CD14-positive monocyte (primary cell): ENCODE measurements around the gene TLK1. TPM values are rescaled to one million over a fixed set of nuclear protein-coding genes. Genes with fewer than 3 reads are reported as not detected.

Experiments
- DNase-seq, 3 donors: peaks; one replicate each; pipeline ENCODE4 v3.0.0-alpha.2; 2011 to 2022
- H2AFZ ChIP-seq: 2 replicates; pipeline ENCODE4 v1.6.0; 2012; ENCODE audit warnings: mild to moderate bottlenecking, low read depth, low read length, inconsistent platforms; ENCODE audit not compliant: insufficient read depth, poor library complexity, severe bottlenecking
- H3K27ac ChIP-seq, 2 donors: 1 replicate in 1 of 2; 2 replicates in 1 of 2; pipeline ENCODE4 v1.5.1; 2012 to 2013; ENCODE audit warnings: low read length in 2 of 2, control low read depth in 1 of 2, inconsistent platforms in 1 of 2, low read depth in 1 of 2, mild to moderate bottlenecking in 1 of 2
- H3K27me3 ChIP-seq, 2 donors: one replicate each; pipeline versions ENCODE4 v1.6.0 to v1.6.1; 2011 to 2013; ENCODE audit warnings: low read length in 2 of 2; ENCODE audit not compliant: control insufficient read depth in 2 of 2, insufficient read depth in 2 of 2
- H3K36me3 ChIP-seq, 2 donors: replicated peaks in 1 of 2; 1 replicate in 1 of 2; 2 replicates in 1 of 2; pipeline versions ENCODE4 v1.5.1 to v1.6.1; 2012 to 2013; ENCODE audit warnings: low read length in 2 of 2, control low read depth in 1 of 2, inconsistent platforms in 1 of 2, mild to moderate bottlenecking in 1 of 2; ENCODE audit not compliant: insufficient read depth in 2 of 2, control insufficient read depth in 1 of 2
- H3K4me1 ChIP-seq, 2 donors: 1 replicate in 1 of 2; 2 replicates in 1 of 2; pipeline versions ENCODE4 v1.5.1 to v1.6.1; 2012 to 2013; ENCODE audit warnings: low read length in 2 of 2, control low read depth in 1 of 2, inconsistent platforms in 1 of 2, mild to moderate bottlenecking in 1 of 2, moderate library complexity in 1 of 2; ENCODE audit not compliant: insufficient read depth in 2 of 2, control insufficient read depth in 1 of 2
- H3K4me2 ChIP-seq: replicated peaks from 2 replicates; pipeline ENCODE3; 2012; ENCODE audit warnings: low read length, moderate library complexity, mild to moderate bottlenecking; ENCODE audit not compliant: poor library complexity, severe bottlenecking; ENCODE audit errors: extremely low read depth
- H3K4me3 ChIP-seq, 3 experiments: fragments of 200-600 bp in 1 of 3; sonication (generic) in 1 of 3; replicated peaks in 1 of 3; 1 replicate in 2 of 3; 2 replicates in 1 of 3; pipeline ENCODE4 v1.5.1; 2011 to 2013; ENCODE audit warnings: low read length in 3 of 3, mild to moderate bottlenecking in 3 of 3, control low read depth in 2 of 3, low read depth in 2 of 3, inconsistent platforms in 1 of 3, moderate library complexity in 1 of 3
- H3K79me2 ChIP-seq: 2 replicates; pipeline ENCODE4 v1.6.0; 2012; ENCODE audit warnings: mild to moderate bottlenecking, control low read depth, inconsistent platforms, low read length, moderate library complexity; ENCODE audit not compliant: insufficient read depth
- H3K9ac ChIP-seq: 2 replicates; pipeline ENCODE4 v1.6.0; 2017; ENCODE audit warnings: low read length, mild to moderate bottlenecking; ENCODE audit not compliant: insufficient read depth, poor library complexity, severe bottlenecking
- H3K9me3 ChIP-seq, 2 donors: replicated peaks in 1 of 2; 1 replicate in 1 of 2; 2 replicates in 1 of 2; pipeline versions ENCODE4 v1.5.1 to v1.6.1; 2012 to 2013; ENCODE audit warnings: low read length in 2 of 2, control low read depth in 1 of 2; ENCODE audit not compliant: control insufficient read depth in 1 of 2, insufficient read depth in 1 of 2
- H4K20me1 ChIP-seq: 2 replicates; pipeline ENCODE4 v1.6.0; 2012; ENCODE audit warnings: mild to moderate bottlenecking, low read length, control low read depth, moderate library complexity; ENCODE audit not compliant: insufficient read depth
- H3K27ac Mint-ChIP-seq, 7 donors: one replicate each; pipeline ENCODE4 v1.8.0; 2020; ENCODE audit warnings: mild to moderate bottlenecking in 7 of 7, mixed read lengths in 7 of 7, moderate library complexity in 6 of 7, inconsistent platforms in 2 of 7
- H3K27me3 Mint-ChIP-seq, 3 donors: one replicate each; pipeline ENCODE4 v1.8.0; 2021 to 2022; ENCODE audit warnings: low read depth in 3 of 3, mild to moderate bottlenecking in 3 of 3, mixed read lengths in 3 of 3, moderate library complexity in 3 of 3, inconsistent platforms in 1 of 3
- H3K36me3 Mint-ChIP-seq, 2 donors: one replicate each; pipeline ENCODE4 v1.8.0; 2020; ENCODE audit warnings: mixed read lengths in 2 of 2, inconsistent platforms in 1 of 2, mild to moderate bottlenecking in 1 of 2
- H3K4me1 Mint-ChIP-seq: one replicate; pipeline ENCODE4 v1.8.0; 2020; ENCODE audit warnings: mild to moderate bottlenecking, mixed read lengths
- H3K4me3 Mint-ChIP-seq, 2 donors: one replicate each; pipeline ENCODE4 v1.8.0; 2020; ENCODE audit warnings: mild to moderate bottlenecking in 2 of 2, mixed read lengths in 2 of 2, moderate library complexity in 1 of 2
- H3K9me3 Mint-ChIP-seq, 7 donors: one replicate each; pipeline ENCODE4 v1.8.0; 2020 to 2022; ENCODE audit warnings: mixed read lengths in 7 of 7, mild to moderate bottlenecking in 6 of 7, moderate library complexity in 6 of 7, inconsistent platforms in 2 of 7
- WGBS: methylation state at CpG from one replicate; pipeline ENCODE4 v1.1.5; 2013; ENCODE audit warnings: missing lambda C conversion rate; ENCODE audit not compliant: insufficient coverage; 5-methylcytosine and 5-hydroxymethylcytosine counted together
- intact Hi-C, 2 donors: fragments of 100-400 bp; cut with micrococcal nuclease; formaldehyde crosslinking; loops; one replicate each; pipeline versions ENCODE4 v1.15.0 to v1.15.1; 2023
- polyA plus RNA-seq, 3 donors: library from polyadenylated mRNA; depleted of rRNA in 1 of 3; unstranded in 2 of 3; stranded (reverse) in 1 of 3; fragments of 300-500 nt in 2 of 3; fragments of >200 nt in 1 of 3; fragmentation: Illumina TruSeq in 2 of 3; gene quantifications; 1 replicate in 2 of 3; 2 replicates in 1 of 3; pipeline ENCODE4 v1.2.3, GENCODE V29; 2012 to 2021
- TF ChIP-seq, protein P1 (sequence below): fragments of 200-600 bp; IDR thresholded peaks from one replicate; pipeline ENCODE4 v1.8.0; 2022; ENCODE audit warnings: antibody characterized with exemption, mild to moderate bottlenecking

Gene TLK1
- polyA plus RNA-seq, 3 donors: 6.3 to 20.0 (median 8.6) TPM

GRCh38 chr2:170991398-170992182, 169.1 kb downstream of the TLK1 start:
- Histone ChIP-seq H3K4me1 (no peaks in the 10 kb centered on the region), H3K4me2 (no peak overlapping the region), H2AFZ (no peak overlapping the region), H4K20me1 (no peaks in the 10 kb centered on the region), H3K79me2 (no peaks in the 10 kb centered on the region), H3K27ac (no peak overlapping the region), H3K27me3 (no peaks in the 10 kb centered on the region), H3K36me3 (peaks cover 55 to 70% of the 10 kb centered on the region in 2 donors), H3K4me3 (no peak overlapping the region), H3K9ac (no peak overlapping the region), H3K9me3 (no peaks in the 10 kb centered on the region)
- Mint-ChIP-seq H3K4me1 (no peaks in the 10 kb centered on the region), H3K4me3 (no peak overlapping the region), H3K9me3 (peaks cover 0 to 1% (median 0%) of the 10 kb centered on the region in 7 donors), H3K27ac (no peak overlapping the region), H3K36me3 (peaks cover 46 to 77% of the 10 kb centered on the region in 2 donors), H3K27me3 (no peaks in the 10 kb centered on the region)
- DNase-seq: no peak
- intact Hi-C loops: no loop called here
- no CpG with 5 or more reads among the region's 5 CpGs for WGBS
- TF ChIP-seq, protein P1, sequence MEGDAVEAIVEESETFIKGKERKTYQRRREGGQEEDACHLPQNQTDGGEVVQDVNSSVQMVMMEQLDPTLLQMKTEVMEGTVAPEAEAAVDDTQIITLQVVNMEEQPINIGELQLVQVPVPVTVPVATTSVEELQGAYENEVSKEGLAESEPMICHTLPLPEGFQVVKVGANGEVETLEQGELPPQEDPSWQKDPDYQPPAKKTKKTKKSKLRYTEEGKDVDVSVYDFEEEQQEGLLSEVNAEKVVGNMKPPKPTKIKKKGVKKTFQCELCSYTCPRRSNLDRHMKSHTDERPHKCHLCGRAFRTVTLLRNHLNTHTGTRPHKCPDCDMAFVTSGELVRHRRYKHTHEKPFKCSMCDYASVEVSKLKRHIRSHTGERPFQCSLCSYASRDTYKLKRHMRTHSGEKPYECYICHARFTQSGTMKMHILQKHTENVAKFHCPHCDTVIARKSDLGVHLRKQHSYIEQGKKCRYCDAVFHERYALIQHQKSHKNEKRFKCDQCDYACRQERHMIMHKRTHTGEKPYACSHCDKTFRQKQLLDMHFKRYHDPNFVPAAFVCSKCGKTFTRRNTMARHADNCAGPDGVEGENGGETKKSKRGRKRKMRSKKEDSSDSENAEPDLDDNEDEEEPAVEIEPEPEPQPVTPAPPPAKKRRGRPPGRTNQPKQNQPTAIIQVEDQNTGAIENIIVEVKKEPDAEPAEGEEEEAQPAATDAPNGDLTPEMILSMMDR: no peak

GRCh38 chr2:170986566-170987258, 174.0 kb downstream of the TLK1 start:
- no peaks in the 10 kb centered on the region for H3K79me2 ChIP-seq
- peaks cover 0 to 1% (median 0%) of the 10 kb centered on the region in 7 donors for H3K9me3 Mint-ChIP-seq
- H3K27ac Mint-ChIP-seq: no peak overlapping the region
- DNase-seq: no peak
- H3K27me3 Mint-ChIP-seq: peaks cover 5 to 7% (median 5%) of the 10 kb centered on the region in 3 donors
- no peak overlapping the region for H3K27ac ChIP-seq
- TF ChIP-seq, protein P1: no peak
- H3K4me1 ChIP-seq: no peaks in the 10 kb centered on the region
- peaks cover 10 to 30% of the 10 kb centered on the region in 2 donors for H3K36me3 ChIP-seq
- H3K27me3 ChIP-seq: no peaks in the 10 kb centered on the region
- no peaks in the 10 kb centered on the region for H3K4me1 Mint-ChIP-seq
- no peak overlapping the region for H3K4me3 ChIP-seq
- H3K9me3 ChIP-seq: no peaks in the 10 kb centered on the region
- H3K4me2 ChIP-seq: no peak overlapping the region
- no peak overlapping the region for H3K4me3 Mint-ChIP-seq
- 100% methylated on average over 1 of the region's 8 CpGs for WGBS
- intact Hi-C loops: no loop called here
- H3K36me3 Mint-ChIP-seq: peaks cover 16 to 34% of the 10 kb centered on the region in 2 donors
- no peaks in the 10 kb centered on the region for H4K20me1 ChIP-seq
- H3K9ac ChIP-seq: no peak overlapping the region
- no peak overlapping the region for H2AFZ ChIP-seq
